Sigmoid colon (tissue), 4 donors: ENCODE data around the gene C19orf53.

Experiments
- CTCF ChIP-seq, 4 experiments: fragments of 450-650 bp in 3 of 4; fragments of 200-600 bp in 1 of 4; IDR thresholded peaks; one replicate each; pipeline ENCODE4 v1.5.1; 2016 to 2019; ENCODE audit warnings: antibody characterized with exemption in 4 of 4, mild to moderate bottlenecking in 3 of 4, moderate library complexity in 2 of 4
- EP300 ChIP-seq, 4 donors: sonication (generic); formaldehyde crosslinking; IDR thresholded peaks; one replicate each; pipeline ENCODE4 v1.6.1; 2017; ENCODE audit warnings: antibody characterized with exemption in 4 of 4
- POLR2A ChIP-seq, 2 donors: fragments of 450-650 bp; IDR thresholded peaks; one replicate each; pipeline ENCODE4 v1.6.1; 2016; ENCODE audit warnings: antibody characterized with exemption in 2 of 2, mild to moderate bottlenecking in 2 of 2, moderate library complexity in 2 of 2

- TF ChIP-seq CTCF (IDR thresholded peaks at IDR 0.05) (no peak), EP300 (IDR thresholded peaks at IDR 0.05) (no peak), POLR2A (IDR thresholded peaks at IDR 0.05) (no peak)
These were observed 49.0 kb downstream of the C19orf53 start for GRCh38 chr19:13823256-13823655.
